GM19099 (cell line): ENCODE data around the gene PPDPF.

Experiments used
- POLR2A ChIP-seq: IDR thresholded peaks from 3 replicates; pipeline ENCODE4 v1.6.1; 2011; ENCODE audit warnings: low read depth; ENCODE audit not compliant: insufficient read length; ENCODE audit errors: extremely low read depth

The PPDPF gene

DNA sequence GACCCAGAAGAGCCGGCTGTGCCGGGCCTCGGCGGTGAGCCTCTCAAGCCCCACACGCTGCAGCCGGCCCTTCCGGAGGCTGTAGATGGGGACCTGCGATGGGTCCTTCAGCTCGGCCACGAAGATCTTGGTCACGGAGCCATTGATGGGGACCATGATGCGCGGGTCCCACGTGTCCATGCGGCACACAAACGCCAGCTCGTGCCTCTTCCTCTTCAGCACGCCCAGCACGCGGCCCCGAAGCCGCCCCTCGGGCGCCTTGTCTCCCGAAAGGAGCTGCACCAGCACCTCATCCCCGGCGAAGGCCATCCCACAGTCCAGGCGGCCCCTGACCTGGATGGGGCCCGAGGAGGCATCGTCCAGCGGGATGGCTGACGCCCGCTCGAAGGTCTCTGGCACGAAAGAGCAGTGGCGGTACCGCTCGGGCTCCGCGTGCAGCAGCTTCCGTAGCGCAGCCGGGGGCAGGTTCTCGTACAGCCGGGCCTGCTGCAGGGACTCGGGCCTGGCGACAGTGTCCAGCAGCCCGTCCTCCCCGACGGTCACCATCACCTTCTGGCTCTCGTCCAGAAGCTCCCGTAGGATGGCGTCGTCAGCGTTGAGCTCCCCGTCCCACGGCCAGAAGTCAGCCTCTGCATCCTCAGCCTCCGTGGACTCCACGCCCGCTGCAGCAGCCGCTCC lies 44.6 kb downstream of the PPDPF start:
- no peak for TF ChIP-seq POLR2A

DNA sequence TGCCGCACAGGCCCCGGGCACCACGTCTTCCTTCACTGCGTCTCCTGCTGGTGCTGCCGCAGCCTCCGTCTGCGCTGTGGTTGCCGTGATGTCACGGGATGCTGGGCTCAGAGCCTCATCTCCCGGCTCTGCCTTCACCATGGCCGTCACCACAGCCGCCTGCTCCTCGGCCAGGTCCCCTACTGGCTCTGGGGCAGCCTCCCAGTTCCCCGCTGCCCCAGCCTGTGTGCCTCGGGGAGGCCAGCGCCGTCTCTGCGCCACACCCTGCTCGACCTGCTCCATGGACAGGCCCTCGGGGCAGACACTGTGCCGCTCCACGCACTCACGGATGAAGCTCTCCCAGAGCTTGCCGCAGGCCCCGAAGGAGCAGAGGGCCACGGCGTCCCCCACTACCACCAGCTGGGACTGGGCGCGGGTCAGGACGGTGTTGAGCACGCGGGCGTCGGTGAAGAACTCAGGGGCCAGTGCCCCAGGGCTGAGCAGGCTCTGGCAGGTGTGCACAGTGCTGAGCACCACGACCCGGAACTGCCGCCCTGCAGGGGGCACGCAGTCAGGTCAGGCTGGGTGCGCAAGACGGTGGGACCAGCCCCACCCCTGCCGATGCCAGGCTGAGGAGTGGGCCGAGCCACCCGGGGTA lies 45.3 kb downstream of the PPDPF start:
- no peak for TF ChIP-seq POLR2A

DNA sequence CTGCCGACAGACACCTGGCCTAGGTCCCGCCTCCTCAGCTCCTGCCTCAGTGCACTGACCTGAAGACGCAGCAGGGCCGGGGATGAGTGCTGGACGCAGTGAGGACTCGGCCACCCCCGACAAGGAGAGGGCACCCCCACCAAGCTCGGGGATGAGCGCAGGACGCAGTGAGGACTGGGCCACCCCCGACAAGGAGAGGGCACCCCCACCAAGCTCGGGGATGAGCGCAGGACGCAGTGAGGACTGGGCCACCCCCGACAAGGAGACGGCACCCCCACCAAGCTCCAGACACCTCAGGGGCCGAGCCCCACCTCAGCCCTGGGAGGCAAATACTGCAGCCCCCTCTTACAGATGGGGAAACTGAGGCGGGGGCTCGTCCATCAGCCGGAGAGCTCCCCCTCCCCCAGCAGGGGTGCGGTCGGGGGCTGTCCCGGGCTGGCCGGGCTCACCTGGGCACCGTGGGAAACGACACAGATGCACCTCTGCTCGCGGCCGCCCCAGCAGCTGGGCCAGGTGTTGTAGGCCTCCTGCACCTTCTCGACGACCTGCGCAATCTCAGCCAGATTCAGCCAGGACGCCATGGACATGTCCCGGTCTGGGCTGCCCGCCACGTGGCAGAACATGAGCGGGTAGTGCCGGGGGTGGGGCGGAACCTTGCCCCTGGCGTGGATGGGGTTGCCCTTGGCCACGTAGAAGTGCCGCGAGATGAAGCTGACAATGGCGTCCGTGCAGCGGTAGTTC lies 46.0 kb downstream of the PPDPF start:
- no peak for TF ChIP-seq POLR2A

DNA sequence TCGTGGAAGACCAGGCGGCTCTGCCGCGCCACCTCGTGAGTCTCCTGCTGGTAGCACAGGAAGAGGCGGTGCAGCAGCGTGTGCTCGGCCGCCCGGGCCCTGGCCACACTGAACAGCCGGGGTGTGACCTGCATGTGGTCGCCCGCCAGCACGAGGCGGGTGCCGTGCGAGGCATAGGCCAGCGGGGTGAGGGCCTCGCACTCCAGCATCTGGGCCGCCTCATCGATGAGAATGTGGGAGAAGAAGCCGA lies 46.5 kb downstream of the PPDPF start:
- TF ChIP-seq POLR2A: no peak

DNA sequence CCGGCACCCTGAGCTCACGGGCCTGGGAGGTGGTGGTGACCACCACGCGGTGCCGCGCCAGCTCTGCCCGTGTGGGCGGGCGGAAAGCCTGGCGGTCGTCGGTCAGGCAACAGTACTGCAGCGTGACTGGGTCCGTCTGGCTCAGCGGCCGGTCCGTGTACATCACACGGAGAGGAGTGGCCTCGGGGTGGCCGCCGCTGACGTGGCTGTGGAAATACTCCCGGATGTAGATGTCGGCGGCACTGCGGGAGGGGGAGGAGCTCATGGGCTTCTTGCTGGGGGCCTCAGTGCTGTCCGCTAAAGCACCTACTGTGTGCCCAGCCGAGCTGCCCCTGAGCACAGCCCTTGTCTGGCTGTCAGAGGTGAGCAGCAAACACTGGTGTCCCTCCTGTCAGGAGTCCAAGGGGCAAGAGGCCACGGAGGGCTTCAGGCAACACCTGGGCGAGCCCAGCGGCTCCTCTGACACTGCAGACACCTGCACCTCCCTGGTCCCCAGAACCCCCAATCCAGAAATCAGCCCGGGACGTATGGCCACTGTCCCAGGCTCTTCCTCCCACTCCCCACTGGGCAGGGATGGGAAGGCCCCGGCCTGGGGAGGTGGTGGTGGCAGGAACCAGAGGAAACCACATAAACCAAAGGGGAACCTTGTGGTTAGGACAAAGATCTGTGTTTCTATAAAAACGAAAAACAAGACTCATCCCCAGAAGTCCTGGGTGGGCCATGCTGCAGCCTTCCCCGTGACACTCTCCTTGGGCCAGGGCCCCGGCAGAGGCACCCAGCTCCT lies 47.0 kb downstream of the PPDPF start:
- TF ChIP-seq POLR2A: no peak

DNA sequence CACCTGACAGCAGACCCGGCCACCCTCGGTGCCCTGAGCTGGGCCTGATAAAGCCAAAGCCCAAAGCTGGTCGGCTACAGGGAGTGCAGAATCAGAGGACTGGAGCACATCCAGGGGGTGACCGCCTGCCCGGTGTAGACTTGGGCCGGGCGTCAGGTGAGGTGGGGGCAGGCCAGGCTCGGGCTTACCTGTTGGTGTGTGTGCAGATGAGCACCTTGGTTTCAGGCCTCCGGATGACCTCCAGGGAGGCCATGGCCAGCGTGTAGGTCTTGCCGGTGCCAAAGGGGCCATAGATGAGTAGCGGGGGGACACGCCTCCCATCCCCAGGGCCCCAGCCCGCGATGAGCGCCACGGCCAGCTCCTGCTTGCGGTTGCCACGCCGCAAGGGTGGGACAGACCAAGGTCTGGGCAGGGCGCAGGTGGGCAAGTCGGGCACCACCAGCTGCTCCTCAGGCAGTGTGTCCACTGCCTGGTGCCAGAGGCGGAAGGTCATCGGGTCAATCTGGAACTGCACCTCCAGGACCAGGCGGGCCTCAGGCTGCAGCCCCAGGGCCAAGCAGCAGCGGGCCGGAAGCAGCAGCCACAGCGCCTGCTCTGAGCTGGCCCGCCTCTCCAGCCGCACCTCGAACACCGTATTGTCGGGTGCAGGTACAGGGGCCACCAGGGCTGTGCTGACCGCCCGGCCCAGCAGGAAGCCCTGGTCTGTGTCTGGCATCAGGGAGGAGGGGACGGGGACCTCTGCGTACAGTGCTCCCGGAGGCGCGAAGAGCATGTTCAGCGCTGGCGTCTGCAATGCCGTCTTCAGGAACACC lies 47.8 kb downstream of the PPDPF start:
- TF ChIP-seq POLR2A: no peak

DNA sequence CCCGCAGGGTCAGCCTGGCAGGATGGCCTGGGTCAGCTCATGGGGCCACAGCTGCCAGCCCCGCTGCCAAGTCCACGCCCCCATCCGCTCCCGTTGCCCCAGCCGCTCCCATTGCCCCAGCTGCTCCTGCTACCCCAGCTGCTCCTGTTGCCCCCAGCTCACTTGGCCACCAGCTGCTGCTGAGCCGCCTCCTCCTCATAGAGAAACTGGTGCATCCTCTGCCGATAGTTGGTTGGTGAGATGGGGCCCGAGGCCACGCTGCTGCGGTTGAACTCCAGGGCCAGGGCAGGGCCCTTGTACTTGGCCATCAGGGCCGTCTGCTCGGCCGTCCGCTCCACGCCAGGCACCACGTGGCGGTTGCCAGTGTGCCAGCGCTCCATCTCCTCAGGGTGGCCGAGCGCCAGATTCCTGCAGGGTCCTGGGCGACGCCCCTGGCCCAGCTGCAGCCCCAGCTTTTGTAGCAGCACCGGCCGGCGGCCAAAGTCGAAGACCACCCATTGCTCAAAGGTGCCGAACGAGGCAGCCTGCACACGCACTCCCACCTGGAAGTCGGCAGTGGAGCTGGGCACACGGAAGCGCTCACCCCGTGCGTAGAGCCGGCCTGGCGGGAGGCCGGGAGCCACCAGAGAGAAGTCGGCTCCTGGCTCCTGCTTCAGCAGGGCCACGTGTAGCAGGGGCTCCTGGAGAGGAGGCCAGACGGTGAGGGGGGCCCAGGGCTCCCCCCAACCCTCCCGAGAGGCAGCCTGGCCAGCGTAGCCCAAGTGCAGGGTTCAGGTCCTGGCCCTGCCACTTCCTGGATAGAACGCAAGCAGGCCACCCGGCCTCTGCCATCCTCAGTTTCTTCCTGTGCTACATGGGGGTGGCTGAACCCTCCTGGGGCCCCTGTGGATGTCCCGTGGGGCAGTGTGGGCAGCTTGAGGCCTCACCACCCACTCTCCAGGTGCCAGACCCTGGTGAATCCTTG lies 48.7 kb downstream of the PPDPF start:
- TF ChIP-seq POLR2A: no peak

DNA sequence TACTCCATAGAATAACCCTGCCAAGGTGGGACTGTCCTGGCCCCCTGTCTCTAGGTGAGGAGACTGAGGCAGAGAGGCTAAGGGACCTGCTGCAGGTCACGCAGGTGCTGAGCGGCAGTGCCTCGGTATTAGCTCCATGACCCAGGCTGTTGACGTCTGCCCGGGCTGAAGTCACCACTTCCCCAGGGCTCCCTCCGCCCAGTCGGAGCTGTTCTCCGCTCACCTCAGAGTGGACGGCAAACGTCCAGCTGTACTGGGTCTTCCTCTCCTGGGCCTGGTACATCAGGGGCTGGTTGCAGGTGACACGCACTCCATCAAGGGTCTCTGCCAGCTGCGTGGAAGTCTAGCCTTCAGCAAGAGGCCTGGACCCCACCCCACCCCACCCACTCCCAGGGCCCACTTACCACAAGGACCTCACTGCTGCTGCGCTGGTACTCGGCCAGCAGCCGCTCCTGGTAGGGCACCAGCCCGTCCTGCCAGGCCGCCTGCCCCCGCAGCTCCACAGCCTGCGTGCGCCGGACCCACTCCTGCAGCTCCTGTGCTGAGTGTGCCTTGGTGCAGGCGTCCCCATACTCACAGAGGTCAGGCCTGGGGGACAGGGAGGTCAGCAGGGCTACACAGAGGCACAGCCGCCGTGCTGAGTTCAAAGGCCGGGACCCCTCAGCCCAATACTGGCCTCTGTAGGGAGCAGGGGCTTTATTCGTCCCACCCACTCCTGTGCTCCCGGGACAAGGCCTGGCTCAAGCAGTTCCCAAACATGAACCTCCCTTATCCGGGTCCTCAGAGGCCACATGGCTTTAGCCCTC lies 49.9 kb downstream of the PPDPF start:
- TF ChIP-seq POLR2A: no peak
